Cardiac fibroblast (primary cell): ENCODE data around the gene TRPV2.
"Not testable (repeated sequence)": the region's sequence is repeated elsewhere in the genome, so short reads cannot be mapped to it uniquely, and the experiment has no call there.

Source experiments
- DNase-seq, 2 donors: peaks; one replicate each; pipeline versions ENCODE4 v3.0.0 to v3.0.0-alpha.2; 2010; ENCODE audit warnings: low read depth in 2 of 2
- H3K4me3 ChIP-seq, 2 donors: replicated peaks in 1 of 2; 1 replicate in 1 of 2; 2 replicates in 1 of 2; pipeline ENCODE4 v1.5.1; 2011; ENCODE audit warnings: low read depth in 2 of 2, low read length in 2 of 2, mild to moderate bottlenecking in 2 of 2, moderate library complexity in 1 of 2
- TF ChIP-seq, protein P1 (sequence below): IDR thresholded peaks from one replicate; pipeline ENCODE4 v1.5.1; 2011; ENCODE audit warnings: low read depth, mild to moderate bottlenecking, low read length, inconsistent platforms

Gene TRPV2

DNA sequence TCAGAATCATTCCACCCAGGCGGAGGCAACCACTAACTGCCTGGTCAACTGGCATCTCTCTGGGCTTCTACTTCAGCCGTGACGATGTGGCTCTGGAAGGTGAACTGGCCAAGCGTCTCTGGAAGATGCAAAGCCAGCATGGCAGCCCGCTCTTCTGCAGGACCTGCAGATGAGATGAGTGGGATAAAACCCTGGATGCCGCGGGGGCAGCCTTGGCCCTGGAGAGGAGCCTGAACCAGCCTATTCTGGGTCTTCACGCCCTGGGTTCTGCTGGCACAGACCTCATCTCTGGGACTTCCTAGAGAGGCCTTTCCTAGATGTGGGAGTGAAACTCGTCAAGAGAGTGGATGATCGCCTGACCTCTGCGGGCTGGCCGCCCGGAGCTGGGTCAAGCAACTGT lies 23.9 kb upstream of the TRPV2 start:
- no peak overlapping the region for H3K4me3 ChIP-seq
- TF ChIP-seq, protein P1, sequence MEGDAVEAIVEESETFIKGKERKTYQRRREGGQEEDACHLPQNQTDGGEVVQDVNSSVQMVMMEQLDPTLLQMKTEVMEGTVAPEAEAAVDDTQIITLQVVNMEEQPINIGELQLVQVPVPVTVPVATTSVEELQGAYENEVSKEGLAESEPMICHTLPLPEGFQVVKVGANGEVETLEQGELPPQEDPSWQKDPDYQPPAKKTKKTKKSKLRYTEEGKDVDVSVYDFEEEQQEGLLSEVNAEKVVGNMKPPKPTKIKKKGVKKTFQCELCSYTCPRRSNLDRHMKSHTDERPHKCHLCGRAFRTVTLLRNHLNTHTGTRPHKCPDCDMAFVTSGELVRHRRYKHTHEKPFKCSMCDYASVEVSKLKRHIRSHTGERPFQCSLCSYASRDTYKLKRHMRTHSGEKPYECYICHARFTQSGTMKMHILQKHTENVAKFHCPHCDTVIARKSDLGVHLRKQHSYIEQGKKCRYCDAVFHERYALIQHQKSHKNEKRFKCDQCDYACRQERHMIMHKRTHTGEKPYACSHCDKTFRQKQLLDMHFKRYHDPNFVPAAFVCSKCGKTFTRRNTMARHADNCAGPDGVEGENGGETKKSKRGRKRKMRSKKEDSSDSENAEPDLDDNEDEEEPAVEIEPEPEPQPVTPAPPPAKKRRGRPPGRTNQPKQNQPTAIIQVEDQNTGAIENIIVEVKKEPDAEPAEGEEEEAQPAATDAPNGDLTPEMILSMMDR: no peak
- no peak for DNase-seq

GRCh38 chr17:16392491-16392890 lies 22.9 kb upstream of the TRPV2 start:
- not testable (repeated sequence) for H3K4me3 ChIP-seq, DNase-seq

- not testable (repeated sequence) for H3K4me3 ChIP-seq
- DNase-seq: peak in 1 of 2 donors; percentile 41
These were observed 19.5 kb upstream of the TRPV2 start for GRCh38 chr17:16395887-16396286.

- DNase-seq, H3K4me3 ChIP-seq: not testable (repeated sequence)
These were observed 18.7 kb upstream of the TRPV2 start for GRCh38 chr17:16396693-16397092.

- peak in 1 of 2 donors; percentile 14 for DNase-seq
- no peak overlapping the region for H3K4me3 ChIP-seq
- TF ChIP-seq, protein P1: no peak
These were observed 16.8 kb upstream of the TRPV2 start for GRCh38 chr17:16398270-16399267.

- H3K4me3 ChIP-seq, DNase-seq: not testable (repeated sequence)
These were observed 11.5 kb upstream of the TRPV2 start for GRCh38 chr17:16403847-16404246.

- peak; percentile 22 to 23 for DNase-seq
- TF ChIP-seq, protein P1: no peak
- H3K4me3 ChIP-seq: peak overlapping the region; percentile 51 to 54
These were observed 8.4 kb upstream of the TRPV2 start for GRCh38 chr17:16406742-16407674.

DNA sequence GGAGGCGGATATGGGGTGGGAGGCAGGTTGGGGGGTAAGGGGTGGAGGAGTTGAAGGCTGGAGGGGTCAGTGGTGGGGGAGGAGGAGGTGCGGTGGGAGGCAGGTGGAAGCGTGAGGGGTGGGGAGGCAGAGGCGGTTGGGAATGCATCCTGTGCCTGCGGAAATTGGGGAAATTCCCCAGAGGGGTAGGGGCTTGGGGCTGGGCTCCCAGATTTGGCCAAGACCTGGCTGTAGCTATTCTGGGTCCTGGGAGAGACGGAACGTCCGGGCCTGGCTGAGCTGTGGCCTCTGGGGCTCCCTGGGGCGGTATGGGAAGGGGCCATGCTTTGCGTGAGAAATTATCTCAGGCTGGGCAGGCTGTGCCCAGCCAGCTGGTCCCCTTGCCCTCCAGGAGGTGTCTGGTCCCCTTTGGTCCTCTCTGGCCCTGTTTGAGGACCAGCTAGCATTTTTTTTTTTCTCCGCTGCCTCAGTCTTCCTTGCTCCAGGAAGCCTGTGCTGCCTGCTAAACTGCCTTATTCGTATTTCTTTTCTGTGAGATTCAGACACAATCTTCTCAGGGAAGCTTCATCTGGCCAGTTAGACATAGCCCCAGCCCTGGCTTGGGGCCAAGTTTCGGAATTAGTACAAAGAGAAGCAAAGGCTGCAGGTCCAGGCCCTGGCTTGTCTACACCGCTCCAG lies 7.3 kb upstream of the TRPV2 start:
- peak; percentile 60 for DNase-seq
- TF ChIP-seq, protein P1: no peak
- no peak overlapping the region for H3K4me3 ChIP-seq
